MM.1S (cell line): ENCODE measurements around the gene VCPKMT.

Source experiments
- CTCF ChIP-seq: fragments of 300-600 bp; sonication (generic); IDR thresholded peaks from 2 replicates; pipeline ENCODE4 v1.5.1; 2016; ENCODE audit warnings: antibody characterized with exemption, low read length, mixed read lengths
- EZH2phosphoT487 ChIP-seq: fragments of 300-600 bp; sonication (generic); IDR thresholded peaks from 2 replicates; pipeline ENCODE4 v1.6.1; 2018; ENCODE audit warnings: antibody characterized with exemption, low read length

- no peak for TF ChIP-seq CTCF
- no peak for TF ChIP-seq EZH2phosphoT487
Observed at GRCh38 chr14:50069325-50069724, 47.0 kb downstream of the VCPKMT start.
